T-helper 2 cell treated with Interferon-gamma antibody and Interleukin-4, amounts not matched to agents 100 ng/mL and 5 ng/mL, for 36 hours (primary cell): ENCODE results near the gene DCAF5. TPM values are rescaled to one million over a fixed set of nuclear protein-coding genes. Genes with fewer than 3 reads are reported as not detected.
"Not testable (repeated sequence)": the region's sequence is repeated elsewhere in the genome, so short reads cannot be mapped to it uniquely, and the experiment has no call there.

Experiments
- intact Hi-C: fragments of 100-400 bp; cut with micrococcal nuclease; formaldehyde crosslinking; loops from one replicate; pipeline ENCODE4 v1.15.1; 2023
- total RNA-seq: library from RNA; stranded (reverse); gene quantifications from 2 replicates; pipeline ENCODE4 v1.2.3, GENCODE V29; 2022

The DCAF5 gene
- total RNA-seq, 1 donor from 2014 or later = 34.2 TPM

DNA sequence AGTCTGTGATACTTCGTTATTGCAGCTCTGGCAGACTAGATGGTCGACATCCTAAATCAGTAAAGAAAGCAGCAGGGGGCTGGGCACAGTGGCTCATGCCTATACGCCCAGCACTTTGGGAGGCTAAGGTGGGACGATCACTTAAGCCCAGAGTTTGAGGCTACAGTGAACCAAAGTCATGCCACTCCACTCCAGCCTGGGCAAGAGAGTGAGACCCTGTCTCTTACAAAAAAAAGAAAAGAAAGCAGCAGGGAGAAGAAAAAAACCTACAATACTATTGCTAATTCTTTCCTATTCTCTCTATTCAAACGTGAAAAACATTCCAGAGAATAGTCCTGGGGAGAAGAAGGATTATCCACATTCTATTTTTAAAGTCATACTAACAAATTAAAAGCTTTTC is 79.5 kb downstream of the DCAF5 start:
- intact Hi-C loops = no loop called here

DNA sequence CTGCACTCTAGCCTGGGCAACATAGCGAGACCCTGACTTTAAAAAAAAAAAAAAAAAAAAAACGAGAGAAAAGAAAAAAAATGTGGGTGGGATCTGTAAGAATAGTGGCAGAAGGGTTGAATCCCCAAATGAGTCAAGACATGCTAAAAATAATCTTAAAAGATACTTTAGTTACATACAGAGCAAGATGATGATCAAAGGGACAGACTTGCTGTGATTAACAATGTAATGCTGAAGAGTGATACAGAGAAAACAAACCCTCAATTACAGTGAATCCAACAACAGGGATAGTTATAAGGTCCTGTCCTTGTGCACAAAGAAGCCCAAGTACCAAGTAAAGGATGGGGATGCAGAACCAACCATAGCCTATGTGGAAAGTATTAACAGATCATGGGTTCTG is 80.3 kb downstream of the DCAF5 start:
- intact Hi-C loops = no loop called here

DNA sequence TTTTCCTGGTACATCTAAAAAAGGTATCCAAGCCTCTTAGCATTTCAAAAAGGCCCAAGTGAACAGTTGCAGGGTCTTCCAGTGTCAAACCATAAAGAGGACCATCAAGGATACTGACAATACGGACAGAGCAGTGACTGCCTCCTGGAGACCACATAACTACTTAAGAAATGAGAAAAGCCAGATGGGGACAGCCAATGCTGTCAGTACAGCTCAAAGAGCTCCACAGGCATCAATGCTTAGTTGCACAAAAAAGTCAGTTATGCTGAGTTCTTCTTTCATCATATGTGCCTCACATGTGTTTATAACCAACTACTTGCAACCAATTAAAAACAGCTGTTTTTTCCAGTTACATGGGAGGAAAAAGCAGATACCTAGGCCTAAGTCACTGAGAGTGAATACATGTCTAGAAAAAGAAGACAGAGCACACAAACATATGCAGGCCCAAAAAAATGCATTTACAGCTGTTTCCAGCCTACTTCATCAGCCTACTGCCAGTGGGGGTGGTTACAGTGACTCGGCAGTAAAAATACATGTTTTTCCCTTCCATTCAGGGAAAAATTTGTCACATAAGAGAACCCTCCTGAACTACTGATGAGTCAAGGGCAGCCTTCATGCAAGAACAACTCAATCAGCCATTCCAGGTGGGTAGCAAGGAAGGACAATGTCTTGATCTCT is 84.0 kb downstream of the DCAF5 start:
- intact Hi-C loops = no loop called here

DNA sequence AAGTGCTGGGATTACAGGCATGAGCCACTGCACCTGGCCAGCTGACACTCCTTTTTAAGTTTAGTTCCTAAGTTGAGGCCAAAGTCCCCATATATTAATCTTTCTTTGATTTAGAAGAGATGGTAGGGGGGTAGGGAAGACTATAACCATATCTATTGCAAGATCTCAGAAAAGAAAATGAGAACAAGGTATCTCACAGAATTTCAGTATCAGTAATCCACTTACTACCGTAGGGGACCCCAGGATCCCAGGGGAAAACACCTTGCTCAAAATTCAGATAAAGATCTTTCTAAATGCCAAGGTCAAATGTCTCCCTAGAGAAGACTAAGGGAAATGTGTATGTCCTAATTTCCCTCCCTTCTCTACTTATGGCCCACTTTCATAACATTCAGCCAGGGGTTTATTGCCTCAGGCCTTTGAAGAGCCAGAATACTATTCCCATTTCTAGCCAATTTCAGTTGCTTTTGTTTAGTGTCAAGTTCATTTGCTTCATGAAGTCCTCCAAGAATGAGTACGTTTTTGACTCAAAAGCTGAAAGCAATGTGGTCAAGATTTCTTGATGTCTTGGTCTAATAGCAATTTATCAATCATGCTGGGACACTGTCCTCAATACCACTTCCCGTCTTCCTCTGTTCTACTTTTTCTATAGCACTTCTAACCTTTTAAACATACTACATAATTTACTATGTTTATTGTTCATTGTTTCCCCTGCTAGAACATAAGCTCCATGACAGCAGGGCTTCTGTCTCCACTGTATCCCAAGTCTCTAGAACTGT is 86.3 kb downstream of the DCAF5 start:
- intact Hi-C loops = no loop called here

DNA sequence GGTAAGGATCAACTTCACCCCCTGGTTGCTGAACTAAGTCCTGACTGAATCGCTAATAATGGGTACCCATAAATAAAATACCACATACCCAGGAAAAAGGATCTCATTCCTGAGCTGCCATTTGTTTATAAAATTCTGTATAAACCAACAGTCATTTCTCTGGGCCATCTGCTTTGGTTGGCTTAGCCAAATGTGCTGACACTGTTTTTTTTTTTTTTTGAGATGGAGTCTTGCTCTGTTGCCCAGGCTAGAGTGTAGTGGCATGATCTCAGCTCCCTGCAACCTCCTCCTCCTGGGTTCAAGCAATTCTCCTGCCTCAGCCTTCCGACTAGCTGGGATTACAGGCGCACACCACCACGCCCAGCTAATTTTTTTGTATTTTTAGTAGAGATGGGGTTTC is 87.0 kb downstream of the DCAF5 start:
- intact Hi-C loops = not testable (repeated sequence)

DNA sequence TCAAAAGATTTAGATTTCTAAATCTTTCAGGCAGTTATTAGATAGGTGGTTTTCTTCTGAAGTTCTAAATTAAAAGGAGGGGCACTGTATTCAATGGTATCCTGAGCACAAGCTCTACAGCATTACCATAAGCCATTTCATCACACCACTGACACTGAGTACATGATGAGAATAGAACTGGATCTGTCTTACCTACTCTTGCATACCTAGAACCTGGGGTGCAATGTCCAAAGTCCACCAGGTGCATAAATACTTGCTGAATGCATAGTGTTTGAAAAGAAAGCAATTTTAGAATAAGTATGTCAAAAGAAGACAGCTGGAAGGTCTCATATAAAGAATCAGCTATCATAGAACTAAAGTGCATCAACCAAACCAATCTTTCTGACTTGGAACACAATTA is 88.3 kb downstream of the DCAF5 start:
- intact Hi-C loops = no loop called here

DNA sequence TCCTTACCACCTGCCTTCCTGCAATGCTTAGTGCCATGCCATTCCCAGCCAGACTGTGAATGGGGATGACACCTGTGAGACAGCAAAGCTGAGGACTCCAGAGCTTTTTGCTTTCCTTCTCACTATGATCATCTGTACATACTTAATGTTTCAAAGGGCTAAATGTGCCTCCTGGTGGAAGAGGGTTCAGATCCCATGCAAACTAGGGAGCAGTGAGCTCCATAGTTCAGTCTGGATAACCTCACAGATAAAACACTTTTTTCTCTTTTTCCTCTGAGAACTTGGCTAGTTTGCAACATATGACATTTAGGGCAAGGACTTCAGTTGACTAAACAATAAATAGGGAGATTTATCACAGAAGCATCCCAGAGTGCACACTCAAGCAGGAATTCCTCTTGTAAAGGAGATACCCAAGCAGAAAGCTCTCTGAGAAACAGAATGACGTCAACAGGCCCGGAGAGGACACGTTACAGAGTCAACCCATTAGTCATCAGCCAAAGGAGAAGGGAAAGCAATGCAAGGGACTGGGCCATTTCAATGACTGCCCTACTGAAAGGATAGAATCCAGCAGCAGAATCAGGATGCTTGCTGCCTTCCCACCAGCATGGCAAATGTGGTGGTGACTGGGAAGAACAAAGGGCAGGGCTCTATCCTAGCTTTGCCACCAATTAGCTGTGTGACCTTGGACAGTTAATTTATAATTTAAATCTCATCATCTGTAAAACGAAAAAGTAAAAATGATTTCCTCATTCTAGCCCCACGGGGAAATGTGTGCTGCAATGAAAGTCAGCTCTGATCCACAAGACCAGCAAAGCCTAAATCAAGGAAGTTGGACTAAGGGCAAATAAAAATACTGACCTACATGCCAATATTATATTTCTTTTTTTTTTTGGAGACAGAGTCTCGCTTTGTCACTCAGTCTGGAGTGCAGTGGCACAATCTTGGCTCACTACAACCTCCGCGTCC is 93.0 kb downstream of the DCAF5 start:
- intact Hi-C loops = no loop called here

DNA sequence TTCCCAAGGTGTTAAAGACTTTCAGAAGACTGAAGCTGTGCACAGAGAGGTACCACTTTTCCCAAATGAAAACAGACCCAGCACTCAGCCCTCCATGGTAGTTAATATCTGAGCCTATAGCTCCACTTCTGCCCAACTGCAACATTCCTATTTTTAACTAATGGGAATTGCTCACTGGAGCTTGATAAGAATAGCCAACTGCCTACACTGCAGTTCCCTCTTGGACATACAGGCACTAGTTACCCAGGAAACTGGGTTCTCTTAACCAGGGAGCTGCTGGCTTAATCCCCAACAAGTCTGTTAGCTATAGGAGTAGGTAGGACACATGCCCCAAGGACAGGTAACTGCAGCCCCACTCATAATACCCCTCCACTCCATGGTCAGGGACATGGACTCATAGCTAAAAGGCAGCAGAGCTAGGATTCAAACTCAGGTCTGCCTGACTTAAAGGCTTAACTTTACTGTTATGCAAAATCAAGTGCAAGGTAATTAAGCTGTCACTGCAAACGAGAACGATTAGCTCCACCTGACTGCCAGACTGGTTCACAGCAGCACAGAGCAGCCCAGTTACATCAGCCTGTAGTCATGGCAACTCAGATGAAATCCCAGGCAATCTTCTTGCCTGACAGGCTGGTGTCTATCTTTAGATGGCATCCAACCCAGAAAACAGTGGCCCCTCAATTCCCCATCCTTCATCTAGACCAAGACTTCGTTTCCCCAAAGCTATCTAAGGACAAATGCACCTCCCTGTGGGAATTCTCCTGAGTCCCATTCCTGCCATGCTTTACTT is 96.7 kb downstream of the DCAF5 start:
- intact Hi-C loops = no loop called here

DNA sequence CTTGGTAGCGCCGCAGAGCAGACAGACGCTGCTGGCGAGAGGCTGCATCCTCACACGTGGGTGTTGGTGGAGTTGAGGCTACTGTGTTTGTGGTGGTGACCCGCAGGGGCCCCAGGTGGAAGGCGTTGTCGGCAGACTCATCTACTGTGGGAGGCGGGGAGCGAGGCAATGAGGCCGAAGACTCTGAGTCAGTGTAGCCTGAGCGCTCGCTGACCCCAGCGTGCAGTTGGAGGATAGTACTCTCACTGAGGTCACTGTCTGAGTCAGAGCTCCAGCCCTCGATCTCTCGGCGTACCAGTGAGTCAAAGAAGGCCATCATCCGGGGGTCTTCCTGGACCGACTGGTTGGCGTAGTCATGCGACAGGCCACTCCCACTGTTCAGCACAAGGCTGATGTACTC is 97.8 kb downstream of the DCAF5 start:
- intact Hi-C loops = no loop called here

DNA sequence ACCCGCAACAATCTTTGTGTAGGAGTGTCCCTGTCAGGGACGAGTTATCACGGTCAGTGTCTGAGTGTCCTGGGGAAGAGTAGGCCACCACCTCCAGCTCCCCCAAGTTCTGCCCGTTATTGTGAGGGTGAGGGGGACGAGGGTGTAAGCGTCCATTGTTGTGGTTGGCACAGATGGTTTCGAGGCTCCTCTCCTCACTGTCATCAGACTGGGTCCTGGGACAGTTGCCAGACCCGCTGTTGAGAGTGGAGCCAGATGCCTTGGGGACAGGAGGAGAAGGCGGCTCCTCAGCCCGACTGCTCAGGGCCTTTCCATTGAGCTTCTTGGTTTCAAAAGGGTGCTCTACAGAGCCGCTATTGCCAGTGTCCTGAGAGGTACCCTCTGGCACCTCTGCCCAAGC is 98.9 kb downstream of the DCAF5 start:
- intact Hi-C loops = no loop called here

DNA sequence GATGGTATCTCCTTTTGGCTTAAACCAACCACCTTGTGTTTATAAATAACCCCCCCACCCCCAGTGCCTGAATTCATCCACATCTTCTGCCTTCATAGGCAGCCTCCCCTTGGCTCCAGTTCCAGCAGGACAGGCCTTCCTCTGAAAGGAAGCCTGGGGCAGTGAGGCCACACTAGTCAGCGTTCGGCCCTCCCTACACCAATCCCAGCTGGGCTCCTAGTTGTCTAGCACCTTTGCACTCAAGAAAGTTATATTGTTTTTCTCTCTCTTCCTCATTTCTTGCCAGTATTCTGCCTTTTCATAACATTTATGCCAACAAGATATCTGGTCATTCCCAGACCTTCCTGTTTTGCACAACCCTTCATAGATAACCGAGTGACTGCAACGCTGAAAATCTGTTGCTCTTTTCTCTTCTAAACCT is 100.7 kb downstream of the DCAF5 start:
- intact Hi-C loops = no loop called here

DNA sequence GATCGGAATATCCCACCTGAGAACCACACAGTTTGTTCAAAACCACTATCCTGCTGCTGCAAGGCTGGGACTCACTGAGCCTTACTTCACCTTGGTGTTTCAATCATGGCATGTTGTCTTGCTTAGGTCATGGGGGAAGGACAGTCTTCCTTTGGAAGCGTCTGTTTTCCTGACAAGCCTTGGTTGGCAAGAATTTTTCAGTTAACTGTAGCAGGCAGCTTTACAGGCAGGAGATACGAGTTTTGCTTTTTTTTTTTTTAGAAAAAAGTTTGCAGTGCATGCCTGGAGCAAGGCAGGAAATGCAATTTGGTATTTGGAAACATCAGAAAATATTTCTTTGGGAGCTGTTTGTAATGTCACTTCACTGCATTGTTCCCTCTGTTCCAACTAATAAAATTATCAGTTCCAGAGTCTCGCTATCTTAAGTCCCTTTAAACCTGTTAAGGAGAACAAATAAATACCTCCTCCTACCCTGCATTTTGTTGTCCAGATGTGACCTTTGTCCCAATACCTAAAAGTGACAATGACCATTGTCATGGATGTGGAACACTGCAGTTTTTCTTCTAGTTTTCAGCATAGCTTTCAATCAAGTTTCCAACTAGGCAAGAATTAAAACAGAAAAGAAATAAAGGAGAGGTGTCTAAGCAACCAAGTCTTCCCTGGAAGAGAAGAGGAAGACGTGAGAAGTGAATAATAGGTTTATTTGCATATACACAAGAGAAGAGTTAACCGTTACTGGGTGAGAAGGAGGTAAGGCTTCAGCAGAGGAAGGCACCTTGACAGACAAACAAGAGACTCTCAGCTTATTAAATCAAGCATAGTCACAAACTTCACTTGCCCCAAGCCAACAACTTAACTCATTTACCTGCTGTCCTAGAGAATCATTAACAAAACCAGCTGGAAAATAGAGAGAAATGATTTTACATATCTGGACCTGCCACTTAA is 102.4 kb downstream of the DCAF5 start:
- intact Hi-C loops = no loop called here

DNA sequence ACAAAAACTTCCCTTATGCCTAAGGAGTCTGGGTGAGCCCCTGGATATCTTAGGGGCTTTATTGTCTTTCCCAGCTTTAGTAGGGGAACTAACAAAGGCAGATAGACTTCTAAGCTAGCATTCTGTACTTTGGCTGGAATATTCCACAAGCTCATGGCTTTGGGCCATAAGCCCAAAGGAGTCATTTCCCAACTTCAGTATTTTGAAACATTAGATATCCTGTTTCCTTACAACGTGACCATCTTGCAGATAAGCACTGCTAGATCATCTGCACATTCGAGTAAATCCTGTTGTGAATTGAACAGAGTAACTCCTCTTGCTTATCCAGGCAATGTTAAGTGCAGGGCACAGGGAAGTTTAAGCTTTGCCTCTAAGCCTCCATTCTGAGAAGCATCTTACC is 103.2 kb downstream of the DCAF5 start:
- intact Hi-C loops = no loop called here

DNA sequence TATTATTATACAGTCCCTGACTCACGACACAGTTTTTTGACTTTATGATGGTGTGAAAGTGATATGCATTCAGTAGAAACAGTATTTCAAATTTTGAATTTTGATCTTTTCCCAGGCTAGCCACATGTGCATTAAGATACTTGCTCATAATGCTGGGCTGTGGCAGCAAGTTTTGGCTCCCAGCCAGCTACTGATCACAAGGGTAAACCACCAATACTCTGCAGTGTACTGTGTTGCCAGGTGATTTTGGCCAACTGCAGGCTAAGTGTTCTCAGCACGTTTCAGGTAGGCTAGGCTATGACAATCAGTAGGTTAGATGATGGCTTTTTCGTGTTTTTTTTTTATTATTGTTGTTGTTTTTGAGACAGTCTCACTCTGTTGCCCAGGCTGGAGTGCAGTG is 104.5 kb downstream of the DCAF5 start:
- intact Hi-C loops = no loop called here

DNA sequence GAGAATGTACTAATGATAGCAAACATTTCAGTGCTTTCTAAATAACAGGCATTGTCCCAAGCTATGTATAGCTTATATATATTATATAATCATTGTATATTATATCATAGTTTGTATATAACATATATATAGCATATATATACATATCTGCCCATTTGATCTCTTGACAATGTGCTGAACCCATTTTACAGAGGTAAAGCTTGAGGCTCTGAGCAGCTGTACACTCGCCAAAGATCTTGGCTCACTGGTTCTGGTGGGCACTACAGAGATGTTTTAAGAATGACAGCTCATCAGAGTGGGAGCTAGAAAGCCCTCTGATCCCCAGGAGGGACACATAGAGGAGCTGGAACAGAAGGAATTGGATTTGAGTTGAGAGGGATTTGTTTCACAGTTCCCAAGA is 105.7 kb downstream of the DCAF5 start:
- intact Hi-C loops = no loop called here

DNA sequence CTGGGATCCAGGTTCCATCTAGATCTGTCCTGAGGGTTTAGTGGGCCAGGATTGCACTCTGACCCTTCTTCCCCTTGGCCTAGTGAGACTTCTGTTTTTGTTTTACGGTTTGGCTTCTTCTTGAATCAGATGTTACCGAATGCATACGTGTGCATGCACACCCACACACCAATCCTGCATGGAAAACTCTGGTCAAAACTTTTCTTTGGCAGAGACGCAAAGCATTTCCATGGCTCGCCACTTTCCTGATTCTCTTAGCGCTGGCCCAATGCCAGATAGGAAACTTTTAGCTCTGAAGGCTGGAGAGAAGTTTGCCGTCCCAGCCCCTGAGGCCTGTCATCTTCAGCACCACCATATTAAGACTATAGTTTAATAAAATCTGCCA is 106.5 kb downstream of the DCAF5 start:
- intact Hi-C loops = no loop called here

DNA sequence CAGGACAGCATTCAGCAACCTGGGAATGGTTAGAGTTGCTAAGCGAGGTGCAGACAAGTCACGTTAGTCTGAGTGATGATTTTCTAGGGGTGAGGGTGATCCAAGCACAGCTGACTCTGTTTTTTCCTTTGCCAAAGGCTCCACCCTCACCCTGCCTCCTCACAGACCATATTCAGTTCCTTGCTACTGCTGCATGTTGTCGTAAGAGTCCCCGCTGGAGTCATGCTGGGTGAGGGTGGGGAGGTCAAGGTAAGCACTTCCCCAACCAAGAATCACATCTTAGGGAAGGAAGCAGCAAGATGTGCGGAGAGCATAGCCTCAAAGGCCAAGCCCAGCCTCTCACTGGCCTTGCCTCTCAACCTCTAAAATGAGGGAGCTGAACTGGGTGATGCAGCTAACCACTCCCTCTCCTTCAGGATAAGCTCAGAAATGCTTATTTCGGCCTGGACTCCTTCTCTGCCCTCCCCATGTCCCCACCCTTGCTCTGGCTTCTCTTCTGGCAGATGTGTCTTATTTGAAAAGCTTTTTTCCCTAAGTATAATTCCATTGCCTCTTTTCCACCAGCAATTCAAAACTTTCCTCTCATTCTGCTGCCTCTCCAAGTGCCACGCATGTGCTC is 107.0 kb downstream of the DCAF5 start:
- intact Hi-C loops = no loop called here

DNA sequence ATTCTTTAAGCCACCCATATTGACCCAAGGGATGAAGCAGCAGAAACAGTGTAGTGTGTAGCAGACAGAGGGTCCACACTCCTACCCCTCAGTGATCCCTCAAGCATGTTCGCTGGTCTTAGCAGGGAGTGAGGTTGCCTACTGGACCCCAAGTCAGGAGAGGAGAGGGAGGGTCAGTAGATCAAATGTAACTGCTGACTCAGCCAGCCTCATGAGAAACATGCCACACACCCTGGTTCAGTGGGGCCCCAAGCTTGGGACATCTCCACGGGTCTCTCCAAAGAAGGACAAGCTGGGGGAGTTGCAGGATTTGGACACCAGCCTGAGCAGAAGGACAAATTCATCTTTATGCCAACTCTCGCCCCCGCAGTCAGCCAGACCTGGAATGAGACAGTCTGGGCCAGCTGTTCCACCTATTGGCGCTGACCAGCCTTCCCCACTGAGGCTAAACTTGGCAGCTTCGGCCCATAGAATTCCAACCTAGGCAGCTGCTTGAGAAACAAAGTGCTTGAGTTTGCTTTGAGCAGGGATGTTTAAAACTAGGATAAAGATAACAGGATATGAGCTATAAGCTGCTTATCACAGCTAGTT is 107.9 kb downstream of the DCAF5 start:
- intact Hi-C loops = no loop called here

DNA sequence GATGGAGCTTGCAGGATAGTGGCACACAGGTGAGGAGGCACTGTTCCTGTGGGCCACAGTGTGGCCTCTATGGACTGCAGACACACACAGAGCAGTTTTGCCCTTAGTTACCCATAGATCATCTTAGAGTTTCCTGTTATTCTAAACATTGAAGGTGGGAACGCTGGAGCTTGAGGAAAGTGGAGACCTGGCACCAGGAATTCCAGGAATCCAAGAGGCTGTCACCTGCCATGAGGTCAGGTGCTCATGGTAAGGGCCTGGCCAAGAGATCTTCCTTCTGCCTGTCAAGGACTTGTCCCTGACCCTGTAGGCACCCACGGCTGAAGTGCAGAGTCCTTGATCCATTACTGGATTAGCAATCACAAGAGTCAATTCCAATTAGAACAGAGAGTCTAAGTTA is 108.6 kb downstream of the DCAF5 start:
- intact Hi-C loops = no loop called here
